Iris pigment epithelial cell (primary cell): ENCODE results near the gene NPTX1.

Experiments
- DNase-seq: peaks from one replicate; pipeline ENCODE4 v3.0.0-alpha.2; 2011; ENCODE audit warnings: low read depth

Gene NPTX1

GRCh38 chr17:80503921-80504320 is 27.5 kb upstream of the NPTX1 start:
- DNase-seq: no peak

- DNase-seq: no peak
These were observed 26.6 kb upstream of the NPTX1 start for GRCh38 chr17:80503031-80503430.

- DNase-seq: no peak
These were observed 26.1 kb upstream of the NPTX1 start for GRCh38 chr17:80502578-80502877.

GRCh38 chr17:80501741-80502577 is 25.6 kb upstream of the NPTX1 start:
- DNase-seq: no peak

- no peak for DNase-seq
These were observed 23.7 kb upstream of the NPTX1 start for GRCh38 chr17:80499961-80500665.

- no peak for DNase-seq
These were observed 23.2 kb upstream of the NPTX1 start for GRCh38 chr17:80499560-80499959.

GRCh38 chr17:80498920-80499410 is 22.6 kb upstream of the NPTX1 start:
- no peak for DNase-seq

GRCh38 chr17:80498242-80498919 is 22.0 kb upstream of the NPTX1 start:
- no peak for DNase-seq

GRCh38 chr17:80497726-80498241 is 21.4 kb upstream of the NPTX1 start:
- DNase-seq: no peak

- no peak for DNase-seq
These were observed 18.1 kb upstream of the NPTX1 start for GRCh38 chr17:80494547-80494946.

- DNase-seq: no peak
These were observed 16.1 kb upstream of the NPTX1 start for GRCh38 chr17:80492343-80493136.

GRCh38 chr17:80491478-80492342 is 15.3 kb upstream of the NPTX1 start:
- no peak for DNase-seq

- DNase-seq: no peak
These were observed 11.1 kb upstream of the NPTX1 start for GRCh38 chr17:80487511-80487910.

GRCh38 chr17:80486692-80487091 is 10.3 kb upstream of the NPTX1 start:
- DNase-seq: no peak

GRCh38 chr17:80485846-80486245 is 9.4 kb upstream of the NPTX1 start:
- no peak for DNase-seq

- DNase-seq: no peak
These were observed 6.3 kb upstream of the NPTX1 start for GRCh38 chr17:80482555-80483308.

- DNase-seq: no peak
These were observed 5.6 kb upstream of the NPTX1 start for GRCh38 chr17:80482058-80482318.

GRCh38 chr17:80481284-80482057 is 5.1 kb upstream of the NPTX1 start:
- no peak for DNase-seq

GRCh38 chr17:80480248-80480647 is 3.8 kb upstream of the NPTX1 start:
- DNase-seq: no peak

- no peak for DNase-seq
These were observed 2.8 kb upstream of the NPTX1 start for GRCh38 chr17:80479246-80479566.
